ENCODE measurements around the gene TLX2. TPM values are rescaled to one million over a fixed set of nuclear protein-coding genes. Genes with fewer than 3 reads are reported as not detected.

Gene TLX2
- polyA plus RNA-seq, 2 of the 4 experiments (the other 2 are of a cell fraction) = 0.05 to 0.37 TPM

DNA sequence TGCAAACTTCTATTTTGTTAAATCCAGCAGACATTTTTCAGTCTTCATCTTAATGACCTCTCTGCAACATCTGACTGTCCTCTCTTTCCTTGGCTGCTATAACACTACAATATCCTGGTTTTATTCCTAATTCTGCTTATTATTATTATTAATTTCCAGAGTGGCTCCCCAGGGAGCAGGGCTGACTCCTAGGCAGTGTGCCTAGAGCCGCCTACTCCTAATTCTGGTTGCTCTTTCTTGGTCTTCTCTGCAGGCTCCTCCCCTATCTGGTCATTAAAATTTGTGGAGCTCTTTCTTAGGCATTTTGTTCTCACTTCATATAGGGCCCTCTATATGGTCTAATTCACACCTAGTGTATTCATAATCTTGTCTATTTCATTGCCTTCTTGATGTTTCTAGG, 28.7 kb downstream of the TLX2 start:
- H3K27ac ChIP-seq = no peak overlapping the region
- TF ChIP-seq JUNB (IDR thresholded peaks at IDR 0.05) = no peak
- no peak for TF ChIP-seq TFCP2L1 (CRISPR knock-in tag; IDR thresholded peaks at IDR 0.05)
- TF ChIP-seq, protein P1, sequence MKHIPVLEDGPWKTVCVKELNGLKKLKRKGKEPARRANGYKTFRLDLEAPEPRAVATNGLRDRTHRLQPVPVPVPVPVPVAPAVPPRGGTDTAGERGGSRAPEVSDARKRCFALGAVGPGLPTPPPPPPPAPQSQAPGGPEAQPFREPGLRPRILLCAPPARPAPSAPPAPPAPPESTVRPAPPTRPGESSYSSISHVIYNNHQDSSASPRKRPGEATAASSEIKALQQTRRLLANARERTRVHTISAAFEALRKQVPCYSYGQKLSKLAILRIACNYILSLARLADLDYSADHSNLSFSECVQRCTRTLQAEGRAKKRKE (CRISPR knock-in tag; IDR thresholded peaks at IDR 0.05; ENCODE audit: low read depth) = no peak
- H3K4me1 ChIP-seq = no peaks in the 10 kb centered on the region
- no peak for DNase-seq (ENCODE audit: low read depth in 1 of 2, low spot score in 1 of 2)
- WGBS (ENCODE audit: missing lambda C conversion rate) = 74% methylated on average over 1 of the region's 1 CpG
- ATAC-seq = no peak
- no peak overlapping the region for H3K4me3 ChIP-seq
- POLR2A ChIA-PET = interaction anchor here (0.7 kb wide), 1 partner anchor 15 kb away, joined by 5 read pairs; no protein-coding TSS in a partner anchor
- H3K9me3 ChIP-seq = no peaks in the 10 kb centered on the region
- H3K4me2 ChIP-seq = no peak overlapping the region
- CTCF ChIA-PET = interaction anchor here (0.7 to 5.9 kb wide), 5 partner anchors 10 to 1022 kb away, joined by 3 to 45 read pairs (median 10); partner anchors contain the start of genes CCDC142, HTRA2 and TTC31
- FAIRE-seq = no peak

DNA sequence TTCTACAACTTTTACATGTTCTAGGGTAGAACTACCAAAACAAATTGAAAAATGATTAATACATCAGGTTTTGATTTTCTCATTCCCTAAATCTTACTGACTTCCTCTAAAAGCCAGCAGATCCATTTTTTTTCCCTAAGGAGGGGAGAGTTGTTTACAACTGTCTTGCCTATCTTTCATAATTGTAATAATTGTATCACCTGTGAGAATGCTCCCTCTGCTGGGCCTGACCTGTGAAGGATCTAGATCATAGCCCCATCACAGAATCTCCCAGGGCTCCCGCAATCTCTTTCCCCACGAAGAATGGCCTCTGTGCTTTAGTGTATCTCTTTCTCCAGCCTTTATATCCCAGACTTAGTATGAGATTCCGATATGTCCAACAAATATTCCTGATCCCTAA, 30.4 kb downstream of the TLX2 start:
- Histone ChIP-seq H3K4me3 (no peak overlapping the region), H3K9me3 (no peaks in the 10 kb centered on the region), H3K27ac (no peak overlapping the region), H3K4me2 (no peak overlapping the region), H3K4me1 (peaks cover 9% of the 10 kb centered on the region)
- FAIRE-seq (no peak), DNase-seq (ENCODE audit: low read depth in 1 of 2, low spot score in 1 of 2) (peak in 1 of 2 experiments; percentile 44), ATAC-seq (peak in 1 of 2 experiments; percentile 35; a peak in 2 of 6 replicates)
- 50% methylated on average over 3 of the region's 3 CpGs for WGBS (ENCODE audit: missing lambda C conversion rate)
- POLR2A ChIA-PET = no interaction called here
- TF ChIP-seq SMC3 (IDR thresholded peaks at IDR 0.05) (0 out of 3 replicates have a peak, but pooled peaks have one; percentile 18), RAD21 (conservative IDR thresholded peaks at IDR 0.05 in 1 of 2, IDR thresholded peaks at IDR 0.05 in 1 of 2) (peak in 1 of 2 experiments; percentile 24; a peak in 1 of 5 replicates), GATA3 (IDR thresholded peaks at IDR 0.05; ENCODE audit: borderline replicate concordance) (no peak)
- TF ChIP-seq, protein P2, sequence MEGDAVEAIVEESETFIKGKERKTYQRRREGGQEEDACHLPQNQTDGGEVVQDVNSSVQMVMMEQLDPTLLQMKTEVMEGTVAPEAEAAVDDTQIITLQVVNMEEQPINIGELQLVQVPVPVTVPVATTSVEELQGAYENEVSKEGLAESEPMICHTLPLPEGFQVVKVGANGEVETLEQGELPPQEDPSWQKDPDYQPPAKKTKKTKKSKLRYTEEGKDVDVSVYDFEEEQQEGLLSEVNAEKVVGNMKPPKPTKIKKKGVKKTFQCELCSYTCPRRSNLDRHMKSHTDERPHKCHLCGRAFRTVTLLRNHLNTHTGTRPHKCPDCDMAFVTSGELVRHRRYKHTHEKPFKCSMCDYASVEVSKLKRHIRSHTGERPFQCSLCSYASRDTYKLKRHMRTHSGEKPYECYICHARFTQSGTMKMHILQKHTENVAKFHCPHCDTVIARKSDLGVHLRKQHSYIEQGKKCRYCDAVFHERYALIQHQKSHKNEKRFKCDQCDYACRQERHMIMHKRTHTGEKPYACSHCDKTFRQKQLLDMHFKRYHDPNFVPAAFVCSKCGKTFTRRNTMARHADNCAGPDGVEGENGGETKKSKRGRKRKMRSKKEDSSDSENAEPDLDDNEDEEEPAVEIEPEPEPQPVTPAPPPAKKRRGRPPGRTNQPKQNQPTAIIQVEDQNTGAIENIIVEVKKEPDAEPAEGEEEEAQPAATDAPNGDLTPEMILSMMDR (IDR thresholded peaks at IDR 0.05) = peak; percentile 36
- CTCF ChIA-PET = interaction anchor here (0.6 to 5.9 kb wide), 13 partner anchors 9 to 89 kb away, joined by 3 to 45 read pairs (median 4); partner anchors contain the start of genes CCDC142, HTRA2, INO80B and LOXL3

DNA sequence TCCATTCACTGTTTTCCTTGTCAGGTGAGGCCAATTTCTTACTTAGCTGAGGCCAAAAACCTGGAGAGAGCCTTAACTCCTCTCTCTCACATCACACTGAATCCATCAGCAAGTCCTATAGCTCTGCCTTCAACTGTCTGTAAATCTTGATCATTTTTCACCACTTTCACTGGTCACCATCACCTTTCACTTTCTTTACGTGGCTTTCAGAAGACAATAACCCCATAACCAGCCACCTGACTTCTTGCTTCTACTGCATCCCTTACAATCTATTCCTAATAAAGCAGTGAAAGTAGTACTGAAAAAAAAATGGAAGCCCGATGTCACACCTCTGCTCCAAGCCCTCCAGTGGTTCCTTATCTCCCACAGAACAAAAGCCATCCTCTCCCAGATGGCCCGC, 31.8 kb downstream of the TLX2 start:
- no peak for ATAC-seq
- DNase-seq (ENCODE audit: low read depth in 1 of 2, low spot score in 1 of 2) = no peak
- WGBS (ENCODE audit: missing lambda C conversion rate) = 71% methylated on average over 3 of the region's 3 CpGs
- no peak overlapping the region for H3K27ac ChIP-seq
- TF ChIP-seq ZC3H11A (IDR thresholded peaks at IDR 0.05) = no peak
- no peak for TF ChIP-seq EP300 (IDR thresholded peaks at IDR 0.05)
- no peak for TF ChIP-seq JUN (IDR thresholded peaks at IDR 0.05)
- no peak for TF ChIP-seq CHD4 (IDR thresholded peaks at IDR 0.05; ENCODE audit: borderline replicate concordance)
- no peak for TF ChIP-seq CEBPB (IDR thresholded peaks at IDR 0.05)
- TF ChIP-seq RFX5 (IDR thresholded peaks at IDR 0.05) = no peak
- no peak for TF ChIP-seq HEYL (CRISPR knock-in tag; IDR thresholded peaks at IDR 0.05)
- TF ChIP-seq, protein P3, sequence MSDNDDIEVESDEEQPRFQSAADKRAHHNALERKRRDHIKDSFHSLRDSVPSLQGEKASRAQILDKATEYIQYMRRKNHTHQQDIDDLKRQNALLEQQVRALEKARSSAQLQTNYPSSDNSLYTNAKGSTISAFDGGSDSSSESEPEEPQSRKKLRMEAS (IDR thresholded peaks at IDR 0.05) = no peak
- TF ChIP-seq, protein P4, sequence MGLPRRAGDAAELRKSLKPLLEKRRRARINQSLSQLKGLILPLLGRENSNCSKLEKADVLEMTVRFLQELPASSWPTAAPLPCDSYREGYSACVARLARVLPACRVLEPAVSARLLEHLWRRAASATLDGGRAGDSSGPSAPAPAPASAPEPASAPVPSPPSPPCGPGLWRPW (IDR thresholded peaks at IDR 0.05) = no peak
- TF ChIP-seq BHLHE40 (IDR thresholded peaks at IDR 0.05; ENCODE audit: low read depth, low read length) = no peak
- TF ChIP-seq, protein P5, sequence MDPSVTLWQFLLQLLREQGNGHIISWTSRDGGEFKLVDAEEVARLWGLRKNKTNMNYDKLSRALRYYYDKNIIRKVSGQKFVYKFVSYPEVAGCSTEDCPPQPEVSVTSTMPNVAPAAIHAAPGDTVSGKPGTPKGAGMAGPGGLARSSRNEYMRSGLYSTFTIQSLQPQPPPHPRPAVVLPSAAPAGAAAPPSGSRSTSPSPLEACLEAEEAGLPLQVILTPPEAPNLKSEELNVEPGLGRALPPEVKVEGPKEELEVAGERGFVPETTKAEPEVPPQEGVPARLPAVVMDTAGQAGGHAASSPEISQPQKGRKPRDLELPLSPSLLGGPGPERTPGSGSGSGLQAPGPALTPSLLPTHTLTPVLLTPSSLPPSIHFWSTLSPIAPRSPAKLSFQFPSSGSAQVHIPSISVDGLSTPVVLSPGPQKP (IDR thresholded peaks at IDR 0.05; ENCODE audit: low read depth, low read length) = no peak
- H3K4me1 ChIP-seq = peaks cover 12% of the 10 kb centered on the region
- no peak overlapping the region for H3K4me3 ChIP-seq
- POLR2A ChIA-PET = no interaction called here
- H3K9me3 ChIP-seq = no peaks in the 10 kb centered on the region
- CTCF ChIA-PET = interaction anchor here (1.0 to 5.9 kb wide), 4 partner anchors 13 to 63 kb away, joined by 3 to 45 read pairs (median 16); partner anchors contain the start of genes AUP1, CCDC142, HTRA2 and TTC31
- no peak for FAIRE-seq
- H3K4me2 ChIP-seq = no peak overlapping the region

Data from A549 (cell line).